ENCODE measurements around the gene PARD3B. TPM values are rescaled to one million over a fixed set of nuclear protein-coding genes. Genes with fewer than 3 reads are reported as not detected.

PARD3B gene
- polyA plus RNA-seq, 3 donors, result not detected

DNA sequence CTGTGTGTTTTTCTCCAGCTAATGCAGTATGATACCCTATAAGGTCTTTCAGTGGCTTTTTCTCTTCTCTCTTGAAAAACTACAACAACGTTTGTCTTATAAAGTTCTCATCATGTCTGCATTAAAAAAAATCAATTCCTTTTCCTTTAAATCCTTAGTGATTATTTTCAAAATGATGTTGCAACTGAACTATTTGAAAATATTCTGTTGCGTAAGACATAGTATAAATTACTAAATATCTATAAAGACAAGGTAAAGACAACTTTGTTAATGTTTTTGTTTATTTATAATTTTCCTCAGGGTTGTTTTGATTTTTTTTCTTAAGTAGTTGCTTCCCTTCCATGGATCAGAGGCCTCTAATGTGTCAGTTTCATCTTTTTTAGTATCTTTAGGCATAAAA lies 21.2 kb downstream of the PARD3B start:
- peaks cover 0 to 1% (median 0%) of the 10 kb centered on the region in 3 donors for H3K27me3 Mint-ChIP-seq (ENCODE audit: low read depth in 3 of 3)
- WGBS (ENCODE audit: insufficient coverage), result no CpG with 5 or more reads among the region's 2 CpGs

DNA sequence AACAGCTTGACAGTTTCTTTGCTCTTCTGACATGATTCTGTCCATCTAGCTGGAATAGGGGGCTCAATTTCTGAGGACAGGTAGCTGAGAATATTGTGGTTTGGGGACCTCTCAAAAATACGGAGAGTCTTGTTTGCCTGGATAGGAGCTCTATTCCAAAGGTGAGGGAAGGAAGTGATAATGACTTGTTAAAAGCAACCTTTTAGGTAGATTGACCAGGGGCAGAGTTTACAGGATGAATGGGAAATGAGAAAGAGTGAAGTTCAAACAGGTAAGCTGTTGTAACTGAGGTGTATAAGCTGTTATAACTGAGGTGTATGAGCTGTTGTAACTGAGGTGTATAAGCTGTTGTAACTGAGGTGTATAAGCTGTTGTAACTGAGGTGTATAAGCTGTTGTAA lies 25.1 kb downstream of the PARD3B start:
- Histone ChIP-seq H3K4me1 (ENCODE audit: control insufficient read depth in 1 of 2, insufficient read depth in 2 of 2, low read length in 2 of 2) (no peaks in the 10 kb centered on the region), H3K4me2 (replicated peaks; ENCODE audit: extremely low read depth, low read length, poor library complexity, severe bottlenecking) (no peak overlapping the region), H3K27ac (ENCODE audit: low read depth in 1 of 2, low read length in 2 of 2) (no peak overlapping the region), H4K20me1 (ENCODE audit: insufficient read depth, low read length) (no peaks in the 10 kb centered on the region), H2AFZ (ENCODE audit: insufficient read depth, low read depth, low read length, poor library complexity, severe bottlenecking) (no peak overlapping the region), H3K36me3 (replicated peaks in 1 of 2; ENCODE audit: control insufficient read depth in 1 of 2, insufficient read depth in 2 of 2, low read length in 2 of 2) (no peaks in the 10 kb centered on the region), H3K27me3 (ENCODE audit: control insufficient read depth in 2 of 2, insufficient read depth in 2 of 2, low read length in 2 of 2) (no peaks in the 10 kb centered on the region), H3K9me3 (replicated peaks in 1 of 2; ENCODE audit: control insufficient read depth in 1 of 2, insufficient read depth in 1 of 2, low read length in 2 of 2) (no peaks in the 10 kb centered on the region), H3K79me2 (ENCODE audit: insufficient read depth, low read length) (no peaks in the 10 kb centered on the region), H3K9ac (ENCODE audit: insufficient read depth, low read length, poor library complexity, severe bottlenecking) (no peak overlapping the region), H3K4me3 (replicated peaks in 1 of 3; ENCODE audit: low read depth in 2 of 3, low read length in 3 of 3) (no peak overlapping the region)
- no peak overlapping the region for H3K4me3 Mint-ChIP-seq
- H3K9me3 Mint-ChIP-seq, result peaks cover 0 to 5% (median 1%) of the 10 kb centered on the region in 7 donors
- H3K4me1 Mint-ChIP-seq, result no peaks in the 10 kb centered on the region
- no peaks in the 10 kb centered on the region for H3K36me3 Mint-ChIP-seq
- intact Hi-C loops (cut with micrococcal nuclease), result no loop called here
- DNase-seq, result no peak
- peaks cover 0 to 1% (median 0%) of the 10 kb centered on the region in 3 donors for H3K27me3 Mint-ChIP-seq (ENCODE audit: low read depth in 3 of 3)
- H3K27ac Mint-ChIP-seq, result no peak overlapping the region
- WGBS (ENCODE audit: insufficient coverage), result 90% methylated on average over 1 of the region's 1 CpG
- no peak for TF ChIP-seq CTCF (IDR thresholded peaks at IDR 0.05)

More for the DNA sequence above, 21.2 kb downstream of the PARD3B start:
- no peak overlapping the region for H3K4me3 Mint-ChIP-seq
- H3K4me1 Mint-ChIP-seq, result no peaks in the 10 kb centered on the region
- Histone ChIP-seq H3K27ac (ENCODE audit: low read depth in 1 of 2, low read length in 2 of 2) (no peak overlapping the region), H3K27me3 (ENCODE audit: control insufficient read depth in 2 of 2, insufficient read depth in 2 of 2, low read length in 2 of 2) (no peaks in the 10 kb centered on the region), H2AFZ (ENCODE audit: insufficient read depth, low read depth, low read length, poor library complexity, severe bottlenecking) (no peak overlapping the region), H3K4me3 (replicated peaks in 1 of 3; ENCODE audit: low read depth in 2 of 3, low read length in 3 of 3) (no peak overlapping the region), H3K9ac (ENCODE audit: insufficient read depth, low read length, poor library complexity, severe bottlenecking) (no peak overlapping the region), H3K79me2 (ENCODE audit: insufficient read depth, low read length) (no peaks in the 10 kb centered on the region), H3K36me3 (replicated peaks in 1 of 2; ENCODE audit: control insufficient read depth in 1 of 2, insufficient read depth in 2 of 2, low read length in 2 of 2) (no peaks in the 10 kb centered on the region), H3K4me1 (ENCODE audit: control insufficient read depth in 1 of 2, insufficient read depth in 2 of 2, low read length in 2 of 2) (no peaks in the 10 kb centered on the region), H3K4me2 (replicated peaks; ENCODE audit: extremely low read depth, low read length, poor library complexity, severe bottlenecking) (no peak overlapping the region), H3K9me3 (replicated peaks in 1 of 2; ENCODE audit: control insufficient read depth in 1 of 2, insufficient read depth in 1 of 2, low read length in 2 of 2) (no peaks in the 10 kb centered on the region), H4K20me1 (ENCODE audit: insufficient read depth, low read length) (no peaks in the 10 kb centered on the region)
- intact Hi-C loops (cut with micrococcal nuclease), result no loop called here
- H3K27ac Mint-ChIP-seq, result no peak overlapping the region
- no peak for TF ChIP-seq CTCF (IDR thresholded peaks at IDR 0.05)
- H3K9me3 Mint-ChIP-seq, result peaks cover 0 to 9% (median 2%) of the 10 kb centered on the region in 7 donors
- no peak for DNase-seq
- H3K36me3 Mint-ChIP-seq, result no peaks in the 10 kb centered on the region

Data from CD14-positive monocyte (primary cell).